MCF 10A (cell line): ENCODE measurements around the gene SLC41A3. TPM values are rescaled to one million over a fixed set of nuclear protein-coding genes. Genes with fewer than 3 reads are reported as not detected.
A peak's percentile ranks its signal among the peaks of the same experiment; 100 is the strongest.

Source experiments
- Bru-seq: library from RNA; stranded (reverse); fragments of 400-500 nt; gene quantifications from one replicate; lab custom pipeline; 2021; lab: Mats Ljungman, UMichigan
- BruChase-seq, 2 experiments: library from RNA; stranded (reverse); fragments of 400-500 nt; gene quantifications; one replicate each; lab custom pipeline; 2021; lab: Mats Ljungman, UMichigan
- BruUV-seq: library from RNA; stranded (reverse); fragments of 400-500 nt; replicated peaks from 2 replicates; lab custom pipeline; 2021; lab: Mats Ljungman, UMichigan
- CTCF ChIA-PET: fragments of 300-600 bp; sonication (Branson Sonifier 250); formaldehyde crosslinking; extraction: SDS; loops from one replicate; lab custom pipeline; 2021; ENCODE audit warnings: antibody characterized with exemption, inconsistent platforms; lab: Yijun Ruan, JAX
- POLR2A ChIA-PET: fragments of 300-600, 350-650 bp; sonication (Branson Sonifier 250); formaldehyde crosslinking; extraction: SDS; loops from one replicate; lab custom pipeline; 2020; ENCODE audit warnings: antibody characterized with exemption, inconsistent platforms; lab: Yijun Ruan, JAX
- DNase-seq: peaks from one replicate; pipeline ENCODE4 v3.0.0-alpha.2; 2018; ENCODE audit not compliant: unreplicated experiment
- H3K27ac Mint-ChIP-seq: one replicate; pipeline ENCODE4 v1.8.0; 2022; ENCODE audit warnings: mild to moderate bottlenecking, low read depth, mixed read lengths; ENCODE audit not compliant: unreplicated experiment
- H3K27me3 Mint-ChIP-seq: one replicate; pipeline ENCODE4 v1.8.0; 2022; ENCODE audit warnings: mixed read lengths; ENCODE audit not compliant: insufficient read depth, unreplicated experiment
- H3K36me3 Mint-ChIP-seq: one replicate; pipeline ENCODE4 v1.8.0; 2022; ENCODE audit warnings: mild to moderate bottlenecking, moderate library complexity, mixed read lengths; ENCODE audit not compliant: insufficient read depth, unreplicated experiment
- H3K4me1 Mint-ChIP-seq: one replicate; pipeline ENCODE4 v1.8.0; 2022; ENCODE audit warnings: mixed read lengths; ENCODE audit not compliant: insufficient read depth, unreplicated experiment
- H3K4me3 Mint-ChIP-seq: one replicate; pipeline ENCODE4 v1.8.0; 2022; ENCODE audit warnings: mild to moderate bottlenecking, moderate library complexity, mixed read lengths; ENCODE audit not compliant: unreplicated experiment
- H3K9me3 Mint-ChIP-seq: one replicate; pipeline ENCODE4 v1.8.0; 2022; ENCODE audit warnings: mixed read lengths; ENCODE audit not compliant: unreplicated experiment
- CTCF ChIP-seq: fragments of 200-600 bp; IDR thresholded peaks from one replicate; pipeline ENCODE4 v1.8.0; 2022; ENCODE audit warnings: antibody characterized with exemption, mild to moderate bottlenecking; ENCODE audit not compliant: unreplicated experiment
- intact Hi-C: fragments of 100-400 bp; cut with micrococcal nuclease; formaldehyde crosslinking; loops from 2 replicates; pipeline ENCODE4 v1.14.1; 2022
- long read RNA-seq: library from polyadenylated mRNA; stranded (forward); transcript quantifications from one replicate; pipeline ENCODE4 v2.0.0, GENCODE V29; 2022
- total RNA-seq: library from RNA; stranded (reverse); gene quantifications from 2 replicates; pipeline ENCODE4 v1.2.3, GENCODE V29; 2022

SLC41A3 gene
- total RNA-seq (34.9 and 43.2 TPM in 2 replicates), Bru-seq, nascent RNA (percentile 50 among the genes with signal in this experiment), BruChase-seq, experiment 1, labeled RNA remaining after a 6-hour chase (percentile 47 among the genes with signal in this experiment), BruChase-seq, experiment 2, labeled RNA remaining after a 2-hour chase (percentile 47 among the genes with signal in this experiment)
- long read RNA-seq, transcript SLC41A3-201 (12 exons, 1,797 nt) = minor isoform, 6 of 62 reads
- long read RNA-seq, transcript SLC41A3-203 (11 exons, 2,169 nt) = major isoform, 11 of 62 reads
- long read RNA-seq, partial matches to known transcripts = 6 of 62 reads
- long read RNA-seq, other reads (novel, unspliced or antisense) = 31 of 62 reads

- TSS peak; percentile 51 for BruUV-seq
- H3K27me3 Mint-ChIP-seq = no peaks in the 10 kb centered on the region
- peak; percentile 53 for TF ChIP-seq CTCF
- peaks cover 15% of the 10 kb centered on the region for H3K4me1 Mint-ChIP-seq
- no peaks in the 10 kb centered on the region for H3K36me3 Mint-ChIP-seq
- peak within 1 kb of the TSS; percentile 89 for H3K27ac Mint-ChIP-seq
- ChIA-PET POLR2A (interaction anchor here (0.6 to 1.4 kb wide), 6 partner anchors 12 to 1504 kb away, joined by 3 to 6 read pairs (median 4); no protein-coding TSS in a partner anchor), CTCF (interaction anchor here (0.6 to 1.4 kb wide), 3 partner anchors 11 to 401 kb away, joined by 3 read pairs; no protein-coding TSS in a partner anchor)
- intact Hi-C loops = loop anchor here (5.0 kb wide), 2 partner anchors 92 to 112 kb away; no protein-coding TSS in a partner anchor
- peak within 1 kb of the TSS; percentile 82 for H3K4me3 Mint-ChIP-seq
- DNase-seq = peak; percentile 78
- H3K9me3 Mint-ChIP-seq = no peaks in the 10 kb centered on the region
Observed at GRCh38 chr3:126083913-126084767, at the start of gene SLC41A3. SLC41A3 (minus strand) TSS chr3:126084124; CDS start chr3:126068219, 15,905 bp downstream.

DNA sequence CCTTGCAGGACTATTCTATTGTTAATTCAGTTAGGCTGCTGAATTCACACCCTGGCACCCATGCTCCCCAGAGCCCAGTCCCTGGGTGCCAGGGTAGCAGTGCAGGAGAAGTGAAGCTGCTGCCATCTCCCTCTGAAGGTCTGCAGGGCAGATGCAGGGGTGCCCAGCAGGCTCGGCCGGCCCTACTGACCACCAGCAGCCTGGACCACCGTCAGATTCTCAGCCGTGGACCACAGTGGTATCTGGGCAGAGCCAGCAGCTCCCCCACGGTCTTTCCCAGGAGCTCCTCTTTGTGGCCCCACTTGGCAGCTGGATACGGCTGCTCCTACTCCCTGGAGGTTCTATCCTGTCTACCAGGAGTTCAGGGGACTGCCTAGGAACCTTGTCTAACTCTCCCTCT is 49.7 kb upstream of the SLC41A3 start:
- Mint-ChIP-seq H3K4me1 (peaks cover 11% of the 10 kb centered on the region), H3K36me3 (no peaks in the 10 kb centered on the region), H3K27ac (no peak overlapping the region), H3K27me3 (peaks cover 12% of the 10 kb centered on the region), H3K4me3 (no peak overlapping the region), H3K9me3 (no peaks in the 10 kb centered on the region)
- ChIA-PET CTCF (interaction anchor here (0.5 to 4.0 kb wide), 48 partner anchors 9 to 1891 kb away, joined by 3 to 88 read pairs (median 4); partner anchors contain the start of genes CFAP100 and ZXDC), POLR2A (interaction anchor here (0.6 to 0.9 kb wide), 2 partner anchors 49 to 958 kb away, joined by 3 read pairs; partner anchors contain the start of gene SLC41A3)
- intact Hi-C loops = loop anchor here (1.0 to 2.0 kb wide), 3 partner anchors 113 to 339 kb away; no protein-coding TSS in a partner anchor
- no TSS peak for BruUV-seq
- no peak for TF ChIP-seq CTCF
- DNase-seq = no peak

- CTCF ChIA-PET = interaction anchor here (0.6 to 4.0 kb wide), 40 partner anchors 8 to 1892 kb away, joined by 3 to 88 read pairs (median 5); partner anchors contain the start of genes CFAP100 and ZXDC
- POLR2A ChIA-PET = interaction anchor here (0.6 kb wide), 2 partner anchors 291 to 958 kb away, joined by 3 read pairs; no protein-coding TSS in a partner anchor
- no peak overlapping the region for H3K27ac Mint-ChIP-seq
- no peak for DNase-seq
- intact Hi-C loops = no loop called here
- H3K9me3 Mint-ChIP-seq = no peaks in the 10 kb centered on the region
- no peak for TF ChIP-seq CTCF
- H3K4me3 Mint-ChIP-seq = no peak overlapping the region
- peaks cover 14% of the 10 kb centered on the region for H3K27me3 Mint-ChIP-seq
- no TSS peak for BruUV-seq
- H3K4me1 Mint-ChIP-seq = peaks cover 11% of the 10 kb centered on the region
- no peaks in the 10 kb centered on the region for H3K36me3 Mint-ChIP-seq
Observed at GRCh38 chr3:126132751-126133511, 49.0 kb upstream of the SLC41A3 start.
